Measurements from ENCODE around the gene TRIM44. TPM values are rescaled to one million over a fixed set of nuclear protein-coding genes. Genes with fewer than 3 reads are reported as not detected.

The TRIM44 gene
- total RNA-seq, 1 experiment from 2014 or later = 81.4 TPM

GRCh38 chr11:35735411-35735810, 72.8 kb downstream of the TRIM44 start:
- CTCF ChIA-PET = no interaction called here
- no peaks in the 10 kb centered on the region for H3K27me3 Mint-ChIP-seq (ENCODE audit: insufficient read depth, unreplicated experiment)
- H3K27ac Mint-ChIP-seq (ENCODE audit: unreplicated experiment) = no peak overlapping the region
- peaks cover 50% of the 10 kb centered on the region for H3K36me3 Mint-ChIP-seq (ENCODE audit: insufficient read depth, unreplicated experiment)
- Histone ChIP-seq H3K27me3 (replicated peaks; ENCODE audit: control insufficient read depth, insufficient read depth, low read length) (no peaks in the 10 kb centered on the region), H3K9me3 (peaks cover 1% of the 10 kb centered on the region), H3K4me3 (ENCODE audit: low read depth, low read length) (no peak overlapping the region), H3K4me1 (no peaks in the 10 kb centered on the region; the same call in none of the 2 replicates), H3K36me3 (ENCODE audit: control insufficient read depth, insufficient read depth, low read length) (peaks cover 2% of the 10 kb centered on the region; the same call in 1 of the 2 replicates)
- DNase-seq = no peak
- no TSS peak for BruUV-seq (replicated peaks)
- peaks cover 13% of the 10 kb centered on the region for H3K9me3 Mint-ChIP-seq (ENCODE audit: unreplicated experiment)
- POLR2A ChIA-PET = no interaction called here
- no peak overlapping the region for H3K4me3 Mint-ChIP-seq (ENCODE audit: unreplicated experiment)
- intact Hi-C loops (cut with micrococcal nuclease; ENCODE audit: unreplicated experiment) = no loop called here
- no peak for TF ChIP-seq CTCF (IDR thresholded peaks at IDR 0.05; ENCODE audit: insufficient read depth in 1 of 2, low read depth in 1 of 2, low read length in 1 of 2, severe bottlenecking in 1 of 2, unreplicated experiment in 1 of 2)
- no peaks in the 10 kb centered on the region for H3K4me1 Mint-ChIP-seq (ENCODE audit: low read depth, unreplicated experiment)

DNA sequence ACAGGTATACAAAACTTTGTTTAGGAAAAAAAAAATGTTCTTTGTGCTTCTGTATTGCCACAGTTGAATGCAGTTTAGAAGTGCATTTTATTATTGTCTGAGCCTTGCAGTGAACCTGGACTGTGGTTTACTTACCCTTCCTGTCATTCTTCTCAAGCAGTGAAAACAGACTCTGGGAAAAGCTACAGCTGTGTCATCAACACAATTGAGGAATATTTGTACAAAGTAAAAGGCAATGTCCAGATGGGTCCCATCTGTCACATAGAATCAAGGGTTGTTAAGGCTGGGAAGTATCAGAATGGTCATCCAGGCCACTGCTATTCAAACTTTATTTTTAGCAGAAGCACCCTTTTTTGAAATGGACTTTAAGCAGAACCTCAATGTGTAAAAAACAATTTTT, 73.3 kb downstream of the TRIM44 start:
- ChIA-PET CTCF (no interaction called here), POLR2A (no interaction called here)
- Histone ChIP-seq H3K27me3 (replicated peaks; ENCODE audit: control insufficient read depth, insufficient read depth, low read length) (no peaks in the 10 kb centered on the region), H3K9me3 (no peaks in the 10 kb centered on the region; the same call in 1 of the 2 replicates), H3K4me3 (ENCODE audit: low read depth, low read length) (no peak overlapping the region), H3K36me3 (ENCODE audit: control insufficient read depth, insufficient read depth, low read length) (peaks cover 2% of the 10 kb centered on the region; the same call in 1 of the 2 replicates), H3K4me1 (no peaks in the 10 kb centered on the region; the same call in none of the 2 replicates)
- H3K9me3 Mint-ChIP-seq (ENCODE audit: unreplicated experiment) = peaks cover 10% of the 10 kb centered on the region
- no peaks in the 10 kb centered on the region for H3K4me1 Mint-ChIP-seq (ENCODE audit: low read depth, unreplicated experiment)
- intact Hi-C loops (cut with micrococcal nuclease; ENCODE audit: unreplicated experiment) = no loop called here
- no peaks in the 10 kb centered on the region for H3K27me3 Mint-ChIP-seq (ENCODE audit: insufficient read depth, unreplicated experiment)
- no peak for DNase-seq
- BruUV-seq (replicated peaks) = no TSS peak
- no peak overlapping the region for H3K4me3 Mint-ChIP-seq (ENCODE audit: unreplicated experiment)
- peaks cover 50% of the 10 kb centered on the region for H3K36me3 Mint-ChIP-seq (ENCODE audit: insufficient read depth, unreplicated experiment)
- no peak for TF ChIP-seq CTCF (IDR thresholded peaks at IDR 0.05; ENCODE audit: insufficient read depth in 1 of 2, low read depth in 1 of 2, low read length in 1 of 2, severe bottlenecking in 1 of 2, unreplicated experiment in 1 of 2)
- no peak overlapping the region for H3K27ac Mint-ChIP-seq (ENCODE audit: unreplicated experiment)

DNA sequence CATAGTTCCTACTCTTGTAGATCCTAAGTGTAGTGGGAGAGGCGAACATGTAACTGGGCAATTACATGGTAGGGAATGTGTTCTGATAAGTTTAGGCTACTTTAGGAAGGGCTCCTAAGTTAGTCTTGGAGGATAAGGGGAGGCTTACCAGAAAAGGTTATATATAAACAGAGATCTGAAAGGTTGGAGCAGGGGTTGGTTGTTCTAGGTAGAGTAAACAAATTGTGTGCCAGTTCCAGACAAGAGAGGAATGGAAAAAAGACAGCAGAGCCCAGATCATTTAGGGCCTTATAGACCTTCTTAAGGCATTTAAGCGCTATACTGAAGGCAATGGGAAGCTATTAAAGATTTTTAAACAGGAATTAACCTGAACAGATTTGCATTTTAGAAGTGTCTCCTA, 74.4 kb downstream of the TRIM44 start:
- Mint-ChIP-seq H3K9me3 (ENCODE audit: unreplicated experiment) (peaks cover 10% of the 10 kb centered on the region), H3K4me1 (ENCODE audit: low read depth, unreplicated experiment) (no peaks in the 10 kb centered on the region), H3K4me3 (ENCODE audit: unreplicated experiment) (no peak overlapping the region), H3K27ac (ENCODE audit: unreplicated experiment) (no peak overlapping the region), H3K27me3 (ENCODE audit: insufficient read depth, unreplicated experiment) (no peaks in the 10 kb centered on the region), H3K36me3 (ENCODE audit: insufficient read depth, unreplicated experiment) (peaks cover 50% of the 10 kb centered on the region)
- H3K36me3 ChIP-seq (ENCODE audit: control insufficient read depth, insufficient read depth, low read length) = peaks cover 2% of the 10 kb centered on the region; the same call in 1 of the 2 replicates
- CTCF ChIA-PET = no interaction called here
- H3K4me3 ChIP-seq (ENCODE audit: low read depth, low read length) = no peak overlapping the region
- H3K27me3 ChIP-seq (replicated peaks; ENCODE audit: control insufficient read depth, insufficient read depth, low read length) = no peaks in the 10 kb centered on the region
- no peak for DNase-seq
- no peaks in the 10 kb centered on the region; the same call in none of the 2 replicates for H3K4me1 ChIP-seq
- TF ChIP-seq CTCF (IDR thresholded peaks at IDR 0.05; ENCODE audit: insufficient read depth in 1 of 2, low read depth in 1 of 2, low read length in 1 of 2, severe bottlenecking in 1 of 2, unreplicated experiment in 1 of 2) = no peak
- no peaks in the 10 kb centered on the region for H3K9me3 ChIP-seq
- intact Hi-C loops (cut with micrococcal nuclease; ENCODE audit: unreplicated experiment) = no loop called here
- POLR2A ChIA-PET = no interaction called here
- BruUV-seq (replicated peaks) = no TSS peak

All from Caco-2 (cell line).